ENCODE measurements around the gene THSD7B. TPM values are rescaled to one million over a fixed set of nuclear protein-coding genes. Genes with fewer than 3 reads are reported as not detected.
"Not testable (repeated sequence)": the region's sequence is repeated elsewhere in the genome, so short reads cannot be mapped to it uniquely, and the experiment has no call there.

Gene THSD7B
- total RNA-seq, 5 donors from 2014 or later (not counting 1 experiment from before 2014, with no cell fraction given) = not detected

DNA sequence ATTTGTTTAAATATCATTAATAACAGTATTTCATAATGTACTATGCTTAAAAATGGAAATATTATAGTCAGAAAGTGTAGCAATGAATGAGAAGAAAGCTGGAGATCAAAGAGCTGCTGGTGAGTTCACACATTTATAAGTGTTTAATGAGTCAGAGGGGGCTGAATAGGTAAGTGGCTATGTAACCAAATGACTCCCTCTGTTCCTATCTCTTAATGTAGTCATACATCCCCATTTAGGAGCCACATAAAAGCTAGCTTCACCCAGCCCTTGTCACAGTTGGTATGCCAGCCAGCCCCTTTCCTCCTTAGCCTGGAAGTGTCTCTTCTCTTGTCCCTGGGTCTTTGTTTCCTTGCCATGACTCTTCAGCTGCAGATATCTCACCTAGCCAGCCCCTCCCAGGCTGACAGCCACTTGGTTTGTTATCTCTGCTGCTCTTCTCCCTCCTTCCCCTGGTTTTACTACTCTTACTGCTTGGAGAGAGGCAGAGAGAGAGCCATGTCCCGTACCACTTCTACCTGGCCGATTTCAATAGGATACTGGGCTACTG is 760.4 kb downstream of the THSD7B start:
- H3K36me3 Mint-ChIP-seq = no peaks in the 10 kb centered on the region
- no peak overlapping the region for H3K27ac ChIP-seq (ENCODE audit: low read length)
- no peak overlapping the region for H3K27ac Mint-ChIP-seq
- DNase-seq (no peak), ATAC-seq (replicated peaks in 1 of 4) (no peak)
- peaks cover 0 to 2% (median 0%) of the 10 kb centered on the region in 3 donors for H3K9me3 Mint-ChIP-seq
- ChIA-PET CTCF (no interaction called here), POLR2A (no interaction called here)
- no peak overlapping the region for H3K4me3 Mint-ChIP-seq
- no peaks in the 10 kb centered on the region for H3K4me1 Mint-ChIP-seq
- no peaks in the 10 kb centered on the region for H3K27me3 Mint-ChIP-seq
- H3K9me3 ChIP-seq = no peaks in the 10 kb centered on the region
- no peaks in the 10 kb centered on the region for H3K4me1 ChIP-seq (ENCODE audit: control insufficient read depth in 1 of 2, extremely low read depth in 1 of 2, insufficient read depth in 2 of 2, low read length in 2 of 2)
- H3K36me3 ChIP-seq (ENCODE audit: control insufficient read depth in 2 of 2, extremely low read depth in 1 of 2, insufficient read depth in 1 of 2, low read length in 1 of 2) = no peaks in the 10 kb centered on the region
- no peak overlapping the region for H3K4me3 ChIP-seq (ENCODE audit: control insufficient read depth in 1 of 2, extremely low read depth in 1 of 2, low read length in 1 of 2)
- H3K27me3 ChIP-seq (replicated peaks in 1 of 2; ENCODE audit: control insufficient read depth in 2 of 2, extremely low read depth in 1 of 2, insufficient read depth in 2 of 2, low read length in 1 of 2) = no peaks in the 10 kb centered on the region
- no CpG with 5 or more reads among the region's 2 CpGs for WGBS (ENCODE audit: insufficient coverage)

GRCh38 chr2:137535897-137536296 is 770.6 kb downstream of the THSD7B start:
- Histone ChIP-seq H3K9me3 (no peaks in the 10 kb centered on the region), H3K4me3 (ENCODE audit: control insufficient read depth in 1 of 2, extremely low read depth in 1 of 2, low read length in 1 of 2) (no peak overlapping the region), H3K4me1 (ENCODE audit: control insufficient read depth in 1 of 2, extremely low read depth in 1 of 2, insufficient read depth in 2 of 2, low read length in 2 of 2) (no peaks in the 10 kb centered on the region), H3K36me3 (ENCODE audit: control insufficient read depth in 2 of 2, extremely low read depth in 1 of 2, insufficient read depth in 1 of 2, low read length in 1 of 2) (no peaks in the 10 kb centered on the region), H3K27me3 (replicated peaks in 1 of 2; ENCODE audit: control insufficient read depth in 2 of 2, extremely low read depth in 1 of 2, insufficient read depth in 2 of 2, low read length in 1 of 2) (no peaks in the 10 kb centered on the region), H3K27ac (ENCODE audit: low read length) (no peak overlapping the region)
- CTCF ChIA-PET = no interaction called here
- WGBS (ENCODE audit: insufficient coverage) = no CpG with 5 or more reads among the region's 5 CpGs
- peaks cover 4 to 15% (median 9%) of the 10 kb centered on the region in 3 donors for H3K9me3 Mint-ChIP-seq
- POLR2A ChIA-PET = no interaction called here
- ATAC-seq (replicated peaks in 1 of 4) (no peak), DNase-seq (no peak)
- no peak overlapping the region for H3K4me3 Mint-ChIP-seq
- H3K27me3 Mint-ChIP-seq = peaks cover 0 to 2% of the 10 kb centered on the region in 2 donors
- H3K27ac Mint-ChIP-seq = no peak overlapping the region
- H3K4me1 Mint-ChIP-seq = no peaks in the 10 kb centered on the region
- no peaks in the 10 kb centered on the region for H3K36me3 Mint-ChIP-seq

- DNase-seq (no peak), ATAC-seq (replicated peaks in 1 of 4) (no peak)
- H3K4me1 ChIP-seq (ENCODE audit: control insufficient read depth in 1 of 2, extremely low read depth in 1 of 2, insufficient read depth in 2 of 2, low read length in 2 of 2) = no peaks in the 10 kb centered on the region
- H3K4me3 ChIP-seq (ENCODE audit: control insufficient read depth in 1 of 2, extremely low read depth in 1 of 2, low read length in 1 of 2) = no peak overlapping the region
- no peaks in the 10 kb centered on the region for H3K27me3 ChIP-seq (replicated peaks in 1 of 2; ENCODE audit: control insufficient read depth in 2 of 2, extremely low read depth in 1 of 2, insufficient read depth in 2 of 2, low read length in 1 of 2)
- Mint-ChIP-seq H3K27ac (no peak overlapping the region), H3K4me3 (no peak overlapping the region), H3K4me1 (no peaks in the 10 kb centered on the region), H3K9me3 (peaks cover 9 to 24% (median 11%) of the 10 kb centered on the region in 3 donors), H3K27me3 (peaks cover 0 to 2% of the 10 kb centered on the region in 2 donors), H3K36me3 (no peaks in the 10 kb centered on the region)
- ChIA-PET CTCF (no interaction called here), POLR2A (no interaction called here)
- H3K9me3 ChIP-seq = no peaks in the 10 kb centered on the region
- WGBS (ENCODE audit: insufficient coverage) = no CpG with 5 or more reads among the region's 1 CpG
- H3K36me3 ChIP-seq (ENCODE audit: control insufficient read depth in 2 of 2, extremely low read depth in 1 of 2, insufficient read depth in 1 of 2, low read length in 1 of 2) = no peaks in the 10 kb centered on the region
- H3K27ac ChIP-seq (ENCODE audit: low read length) = no peak overlapping the region
Observed at GRCh38 chr2:137539336-137539735, 774.0 kb downstream of the THSD7B start.

- Mint-ChIP-seq H3K27me3 (no peaks in the 10 kb centered on the region), H3K27ac (no peak overlapping the region), H3K9me3 (peaks cover 0 to 5% (median 2%) of the 10 kb centered on the region in 3 donors), H3K4me1 (no peaks in the 10 kb centered on the region), H3K4me3 (no peak overlapping the region), H3K36me3 (no peaks in the 10 kb centered on the region)
- H3K27ac ChIP-seq (ENCODE audit: low read length) = no peak overlapping the region
- no peaks in the 10 kb centered on the region for H3K27me3 ChIP-seq (replicated peaks in 1 of 2; ENCODE audit: control insufficient read depth in 2 of 2, extremely low read depth in 1 of 2, insufficient read depth in 2 of 2, low read length in 1 of 2)
- ChIA-PET POLR2A (no interaction called here), CTCF (no interaction called here)
- no peaks in the 10 kb centered on the region for H3K36me3 ChIP-seq (ENCODE audit: control insufficient read depth in 2 of 2, extremely low read depth in 1 of 2, insufficient read depth in 1 of 2, low read length in 1 of 2)
- no peaks in the 10 kb centered on the region for H3K4me1 ChIP-seq (ENCODE audit: control insufficient read depth in 1 of 2, extremely low read depth in 1 of 2, insufficient read depth in 2 of 2, low read length in 2 of 2)
- no peak overlapping the region for H3K4me3 ChIP-seq (ENCODE audit: control insufficient read depth in 1 of 2, extremely low read depth in 1 of 2, low read length in 1 of 2)
- WGBS (ENCODE audit: insufficient coverage) = 84% methylated on average over 3 of the region's 6 CpGs
- DNase-seq = no peak
- no peak for ATAC-seq (replicated peaks in 1 of 4)
- no peaks in the 10 kb centered on the region for H3K9me3 ChIP-seq
Observed at GRCh38 chr2:137547842-137548241, 782.5 kb downstream of the THSD7B start.

GRCh38 chr2:137566387-137566786 is 801.0 kb downstream of the THSD7B start:
- WGBS (ENCODE audit: insufficient coverage) = no CpG with 5 or more reads among the region's 1 CpG
- peaks cover 11 to 19% (median 18%) of the 10 kb centered on the region in 3 donors for H3K9me3 Mint-ChIP-seq
- Histone ChIP-seq H3K4me1 (ENCODE audit: control insufficient read depth in 1 of 2, extremely low read depth in 1 of 2, insufficient read depth in 2 of 2, low read length in 2 of 2) (no peaks in the 10 kb centered on the region), H3K9me3 (no peaks in the 10 kb centered on the region), H3K4me3 (ENCODE audit: control insufficient read depth in 1 of 2, extremely low read depth in 1 of 2, low read length in 1 of 2) (no peak overlapping the region), H3K36me3 (ENCODE audit: control insufficient read depth in 2 of 2, extremely low read depth in 1 of 2, insufficient read depth in 1 of 2, low read length in 1 of 2) (no peaks in the 10 kb centered on the region), H3K27ac (ENCODE audit: low read length) (no peak overlapping the region), H3K27me3 (replicated peaks in 1 of 2; ENCODE audit: control insufficient read depth in 2 of 2, extremely low read depth in 1 of 2, insufficient read depth in 2 of 2, low read length in 1 of 2) (no peaks in the 10 kb centered on the region)
- H3K36me3 Mint-ChIP-seq = no peaks in the 10 kb centered on the region
- POLR2A ChIA-PET = interaction anchor here in 1 of 2 donors (0.6 kb wide), 1 partner anchor 13 kb away, joined by 3 read pairs; no protein-coding TSS in a partner anchor
- ATAC-seq (replicated peaks in 1 of 4) = no peak
- DNase-seq = no peak
- H3K4me1 Mint-ChIP-seq = no peaks in the 10 kb centered on the region
- no peak overlapping the region for H3K4me3 Mint-ChIP-seq
- no peaks in the 10 kb centered on the region for H3K27me3 Mint-ChIP-seq
- CTCF ChIA-PET = no interaction called here
- H3K27ac Mint-ChIP-seq = no peak overlapping the region

GRCh38 chr2:137570484-137570883 is 805.1 kb downstream of the THSD7B start:
- no peaks in the 10 kb centered on the region for H3K36me3 Mint-ChIP-seq
- ATAC-seq (replicated peaks in 1 of 4) = no peak
- no peak overlapping the region for H3K27ac Mint-ChIP-seq
- Histone ChIP-seq H3K27ac (ENCODE audit: low read length) (no peak overlapping the region), H3K36me3 (ENCODE audit: control insufficient read depth in 2 of 2, extremely low read depth in 1 of 2, insufficient read depth in 1 of 2, low read length in 1 of 2) (no peaks in the 10 kb centered on the region), H3K4me1 (ENCODE audit: control insufficient read depth in 1 of 2, extremely low read depth in 1 of 2, insufficient read depth in 2 of 2, low read length in 2 of 2) (no peaks in the 10 kb centered on the region), H3K27me3 (replicated peaks in 1 of 2; ENCODE audit: control insufficient read depth in 2 of 2, extremely low read depth in 1 of 2, insufficient read depth in 2 of 2, low read length in 1 of 2) (no peaks in the 10 kb centered on the region), H3K9me3 (no peaks in the 10 kb centered on the region), H3K4me3 (ENCODE audit: control insufficient read depth in 1 of 2, extremely low read depth in 1 of 2, low read length in 1 of 2) (no peak overlapping the region)
- no peaks in the 10 kb centered on the region for H3K27me3 Mint-ChIP-seq
- WGBS (ENCODE audit: insufficient coverage) = 67% methylated on average over 1 of the region's 3 CpGs
- no peak for DNase-seq
- ChIA-PET POLR2A (no interaction called here), CTCF (no interaction called here)
- H3K4me1 Mint-ChIP-seq = no peaks in the 10 kb centered on the region
- no peak overlapping the region for H3K4me3 Mint-ChIP-seq
- peaks cover 7 to 13% (median 9%) of the 10 kb centered on the region in 3 donors for H3K9me3 Mint-ChIP-seq

DNA sequence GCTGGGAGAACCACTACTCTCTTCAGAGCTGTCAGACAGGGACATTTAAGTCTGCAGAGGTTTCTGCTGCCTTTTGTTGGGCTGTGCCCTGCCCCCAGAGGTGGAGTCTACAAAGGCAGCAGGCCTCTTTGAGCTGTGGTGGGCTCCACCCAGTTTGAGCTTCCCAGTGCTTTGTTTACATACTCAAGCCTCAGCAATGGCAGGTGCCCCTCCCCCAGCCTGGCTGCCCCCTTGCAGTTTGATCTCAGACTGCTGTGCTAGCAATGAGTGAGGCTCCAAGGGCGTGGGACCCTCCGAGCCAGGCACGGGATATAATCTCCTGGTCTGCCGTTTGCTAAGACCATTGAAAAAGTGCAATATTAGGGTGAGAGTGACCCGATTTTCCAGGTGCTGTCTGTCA is 822.5 kb downstream of the THSD7B start:
- H3K4me1 Mint-ChIP-seq; H3K4me1 ChIP-seq (ENCODE audit: control insufficient read depth in 1 of 2, extremely low read depth in 1 of 2, insufficient read depth in 2 of 2, low read length in 2 of 2); H3K27me3 Mint-ChIP-seq; H3K36me3 ChIP-seq (ENCODE audit: control insufficient read depth in 2 of 2, extremely low read depth in 1 of 2, insufficient read depth in 1 of 2, low read length in 1 of 2); CTCF ChIA-PET; H3K27ac Mint-ChIP-seq; H3K36me3 Mint-ChIP-seq; ATAC-seq (replicated peaks in 1 of 4); H3K9me3 ChIP-seq; DNase-seq; POLR2A ChIA-PET; H3K27ac ChIP-seq (ENCODE audit: low read length); H3K4me3 ChIP-seq (ENCODE audit: control insufficient read depth in 1 of 2, extremely low read depth in 1 of 2, low read length in 1 of 2); H3K27me3 ChIP-seq (replicated peaks in 1 of 2; ENCODE audit: control insufficient read depth in 2 of 2, extremely low read depth in 1 of 2, insufficient read depth in 2 of 2, low read length in 1 of 2); H3K4me3 Mint-ChIP-seq: not testable (repeated sequence)
- whole genome bisulfite sequencing (ENCODE audit: insufficient coverage) = 91% methylated on average over 4 of the region's 5 CpGs
- peaks cover 10 to 25% (median 14%) of the 10 kb centered on the region in 3 donors for H3K9me3 Mint-ChIP-seq
